ENCODE data around the gene FCRL3. TPM values are rescaled to one million over a fixed set of nuclear protein-coding genes. Genes with fewer than 3 reads are reported as not detected.

Gene FCRL3
- total RNA-seq, 1 experiment from 2014 or later = not detected

DNA sequence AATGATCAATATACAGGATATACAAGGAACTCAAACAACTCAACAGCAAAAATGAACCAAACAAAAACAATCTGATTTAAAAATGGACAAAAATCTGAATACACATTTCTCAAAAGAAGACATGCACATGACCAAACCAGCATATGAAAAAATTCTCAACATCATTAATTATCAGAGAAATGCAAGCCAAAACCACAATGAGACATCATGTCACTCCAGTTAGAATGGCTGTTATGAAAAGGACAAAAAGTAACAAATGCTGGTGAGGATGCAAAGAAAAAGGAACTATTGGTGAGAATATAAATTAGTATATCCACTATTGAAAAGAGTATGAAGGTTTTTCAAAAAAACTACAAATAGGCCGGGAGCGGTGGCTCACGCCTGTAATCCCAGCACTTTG lies 42.0 kb downstream of the FCRL3 start:
- DNase-seq (ENCODE audit: low spot score) = no peak
- TF ChIP-seq EZH2 (IDR thresholded peaks at IDR 0.05; ENCODE audit: borderline replicate concordance, low read depth, low read length, poor library complexity, severe bottlenecking) = no peak
- TF ChIP-seq, protein P1, sequence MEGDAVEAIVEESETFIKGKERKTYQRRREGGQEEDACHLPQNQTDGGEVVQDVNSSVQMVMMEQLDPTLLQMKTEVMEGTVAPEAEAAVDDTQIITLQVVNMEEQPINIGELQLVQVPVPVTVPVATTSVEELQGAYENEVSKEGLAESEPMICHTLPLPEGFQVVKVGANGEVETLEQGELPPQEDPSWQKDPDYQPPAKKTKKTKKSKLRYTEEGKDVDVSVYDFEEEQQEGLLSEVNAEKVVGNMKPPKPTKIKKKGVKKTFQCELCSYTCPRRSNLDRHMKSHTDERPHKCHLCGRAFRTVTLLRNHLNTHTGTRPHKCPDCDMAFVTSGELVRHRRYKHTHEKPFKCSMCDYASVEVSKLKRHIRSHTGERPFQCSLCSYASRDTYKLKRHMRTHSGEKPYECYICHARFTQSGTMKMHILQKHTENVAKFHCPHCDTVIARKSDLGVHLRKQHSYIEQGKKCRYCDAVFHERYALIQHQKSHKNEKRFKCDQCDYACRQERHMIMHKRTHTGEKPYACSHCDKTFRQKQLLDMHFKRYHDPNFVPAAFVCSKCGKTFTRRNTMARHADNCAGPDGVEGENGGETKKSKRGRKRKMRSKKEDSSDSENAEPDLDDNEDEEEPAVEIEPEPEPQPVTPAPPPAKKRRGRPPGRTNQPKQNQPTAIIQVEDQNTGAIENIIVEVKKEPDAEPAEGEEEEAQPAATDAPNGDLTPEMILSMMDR (conservative IDR thresholded peaks at IDR 0.05; ENCODE audit: low read depth, low read length) = no peak
- H3K27ac ChIP-seq (ENCODE audit: low read depth, low read length, poor library complexity, severe bottlenecking) = no peak overlapping the region
- H3K4me3 ChIP-seq (ENCODE audit: low read depth, low read length, poor library complexity, severe bottlenecking) = no peak overlapping the region
- no peaks in the 10 kb centered on the region for H3K9me3 ChIP-seq (ENCODE audit: low read depth, low read length, poor library complexity, severe bottlenecking)
- intact Hi-C loops (cut with micrococcal nuclease; ENCODE audit: unreplicated experiment) = no loop called here
- CTCF ChIA-PET = no interaction called here
- no peaks in the 10 kb centered on the region for H3K36me3 ChIP-seq (ENCODE audit: insufficient read depth, low read length, poor library complexity, severe bottlenecking)
- BruUV-seq (replicated peaks) = no TSS peak
- H3K27me3 ChIP-seq (replicated peaks; ENCODE audit: insufficient read depth, low read depth, low read length, poor library complexity) = peaks cover 14% of the 10 kb centered on the region
- POLR2A ChIA-PET (ENCODE audit: low non-redundant PET) = no interaction called here
- no peaks in the 10 kb centered on the region for H3K4me1 ChIP-seq (ENCODE audit: insufficient read depth, low read length, poor library complexity, severe bottlenecking)

GRCh38 chr1:157653494-157653873 lies 47.1 kb downstream of the FCRL3 start:
- no peak for TF ChIP-seq EZH2 (IDR thresholded peaks at IDR 0.05; ENCODE audit: borderline replicate concordance, low read depth, low read length, poor library complexity, severe bottlenecking)
- TF ChIP-seq, protein P1 (conservative IDR thresholded peaks at IDR 0.05; ENCODE audit: low read depth, low read length) = no peak
- Histone ChIP-seq H3K4me1 (ENCODE audit: insufficient read depth, low read length, poor library complexity, severe bottlenecking) (no peaks in the 10 kb centered on the region), H3K4me3 (ENCODE audit: low read depth, low read length, poor library complexity, severe bottlenecking) (no peak overlapping the region), H3K27me3 (replicated peaks; ENCODE audit: insufficient read depth, low read depth, low read length, poor library complexity) (peaks cover 43% of the 10 kb centered on the region), H3K9me3 (ENCODE audit: low read depth, low read length, poor library complexity, severe bottlenecking) (no peaks in the 10 kb centered on the region), H3K27ac (ENCODE audit: low read depth, low read length, poor library complexity, severe bottlenecking) (no peak overlapping the region), H3K36me3 (ENCODE audit: insufficient read depth, low read length, poor library complexity, severe bottlenecking) (no peaks in the 10 kb centered on the region)
- no TSS peak for BruUV-seq (replicated peaks)
- intact Hi-C loops (cut with micrococcal nuclease; ENCODE audit: unreplicated experiment) = no loop called here
- no peak for DNase-seq (ENCODE audit: low spot score)
- CTCF ChIA-PET = no interaction called here
- POLR2A ChIA-PET (ENCODE audit: low non-redundant PET) = no interaction called here

DNA sequence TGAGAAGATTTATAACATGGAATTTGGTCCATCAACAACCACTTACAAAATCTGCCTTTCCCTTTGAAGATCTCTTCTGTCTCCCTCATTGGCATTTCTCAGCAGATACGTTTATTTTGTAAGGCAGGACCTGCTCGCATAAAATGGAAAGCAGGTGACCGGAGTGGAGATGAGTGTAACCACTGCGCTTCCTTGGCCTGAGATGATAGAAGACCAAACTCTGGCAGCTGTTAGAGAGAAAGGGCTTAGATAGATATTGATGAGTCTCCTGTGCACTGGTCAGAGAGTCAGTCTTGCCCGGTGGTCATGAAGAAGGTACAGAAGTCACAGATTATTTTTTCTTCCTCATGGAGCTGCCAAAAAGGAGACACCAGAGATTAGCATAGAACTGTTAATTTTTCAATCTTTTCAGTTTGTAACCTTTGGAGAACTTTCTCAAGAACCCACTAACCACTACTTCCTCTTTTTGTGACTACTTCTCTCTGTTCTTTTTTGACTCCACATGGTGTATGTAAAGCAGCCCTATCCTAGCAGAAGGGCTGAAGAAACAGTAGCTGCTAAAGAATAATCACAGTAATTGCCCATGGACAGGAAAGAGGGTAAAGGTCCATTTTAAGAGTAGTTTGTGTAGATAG lies 47.6 kb downstream of the FCRL3 start:
- CTCF ChIA-PET = no interaction called here

More for the DNA sequence above, 47.6 kb downstream of the FCRL3 start:
- Histone ChIP-seq H3K27me3 (replicated peaks; ENCODE audit: insufficient read depth, low read depth, low read length, poor library complexity) (peaks cover 43% of the 10 kb centered on the region), H3K4me1 (ENCODE audit: insufficient read depth, low read length, poor library complexity, severe bottlenecking) (no peaks in the 10 kb centered on the region), H3K9me3 (ENCODE audit: low read depth, low read length, poor library complexity, severe bottlenecking) (no peaks in the 10 kb centered on the region), H3K4me3 (ENCODE audit: low read depth, low read length, poor library complexity, severe bottlenecking) (no peak overlapping the region), H3K36me3 (ENCODE audit: insufficient read depth, low read length, poor library complexity, severe bottlenecking) (no peaks in the 10 kb centered on the region), H3K27ac (ENCODE audit: low read depth, low read length, poor library complexity, severe bottlenecking) (no peak overlapping the region)
- BruUV-seq (replicated peaks) = no TSS peak
- no peak for TF ChIP-seq EZH2 (IDR thresholded peaks at IDR 0.05; ENCODE audit: borderline replicate concordance, low read depth, low read length, poor library complexity, severe bottlenecking)
- TF ChIP-seq, protein P1 (conservative IDR thresholded peaks at IDR 0.05; ENCODE audit: low read depth, low read length) = no peak
- POLR2A ChIA-PET (ENCODE audit: low non-redundant PET) = no interaction called here
- intact Hi-C loops (cut with micrococcal nuclease; ENCODE audit: unreplicated experiment) = no loop called here
- no peak for DNase-seq (ENCODE audit: low spot score)
